Lower leg skin (tissue), 3 donors: ENCODE measurements around the gene S100A9.

ENCODE experiments used
- CTCF ChIP-seq, 3 donors: fragments of 450-650 bp; IDR thresholded peaks; one replicate each; pipeline ENCODE4 v1.5.1; 2016; ENCODE audit warnings: antibody characterized with exemption in 3 of 3, mild to moderate bottlenecking in 3 of 3, moderate library complexity in 2 of 3
- POLR2A ChIP-seq, 2 donors: fragments of 450-650 bp; IDR thresholded peaks; one replicate each; pipeline ENCODE4 v1.6.1; 2016 to 2017; ENCODE audit warnings: antibody characterized with exemption in 2 of 2, mild to moderate bottlenecking in 1 of 2, moderate library complexity in 1 of 2

DNA sequence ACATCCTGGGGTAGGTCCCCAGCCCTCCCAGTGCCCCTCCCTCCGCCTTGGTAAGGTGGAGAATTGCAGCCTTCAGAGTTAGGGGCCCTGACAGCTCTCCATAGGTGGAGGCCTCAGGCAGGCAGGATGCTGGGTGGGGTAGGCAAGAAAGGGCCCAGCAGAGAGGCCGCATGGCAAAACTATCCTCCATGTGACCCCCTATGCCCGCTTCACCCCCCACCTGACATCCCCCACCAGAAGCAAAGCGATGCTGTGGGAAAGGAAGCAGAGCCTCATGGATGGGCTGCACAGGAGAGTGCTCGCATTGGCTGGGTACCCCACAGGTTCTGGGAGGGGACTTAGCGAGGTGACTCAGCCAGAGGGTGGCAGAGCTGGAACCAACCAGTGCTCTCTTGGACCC lies 1.6 kb downstream of the S100A9 start:
- TF ChIP-seq CTCF (IDR thresholded peaks at IDR 0.05) (no peak), POLR2A (IDR thresholded peaks at IDR 0.05) (no peak)
